PC-3 (cell line): Measurements from ENCODE around the gene STEAP1B.

ENCODE experiments used
- CTCF ChIP-seq: fragments of 300-600 bp; sonication (generic); conservative IDR thresholded peaks from 2 replicates; pipeline ENCODE4 v1.5.1; 2017; ENCODE audit warnings: antibody characterized with exemption, low read depth, mild to moderate bottlenecking, low read length
- EZH2 ChIP-seq: fragments of 300-600 bp; sonication (generic); IDR thresholded peaks from one replicate; pipeline ENCODE4 v1.6.1; 2017; ENCODE audit warnings: antibody characterized with exemption, mild to moderate bottlenecking, low read length; ENCODE audit not compliant: unreplicated experiment

GRCh38 chr7:22460363-22460988 is 39.5 kb downstream of the STEAP1B start:
- TF ChIP-seq CTCF (no peak), EZH2 (no peak)
